HG03442 (cell line): ENCODE measurements around the gene PLCD4.

Source experiments
- ATAC-seq: cut with Tn5 transposase; IDR thresholded peaks from one replicate; pipeline ENCODE4 v1.9.1; 2021; ENCODE audit warnings: mild to moderate bottlenecking, moderate library complexity; ENCODE audit not compliant: unreplicated experiment

Gene PLCD4

DNA sequence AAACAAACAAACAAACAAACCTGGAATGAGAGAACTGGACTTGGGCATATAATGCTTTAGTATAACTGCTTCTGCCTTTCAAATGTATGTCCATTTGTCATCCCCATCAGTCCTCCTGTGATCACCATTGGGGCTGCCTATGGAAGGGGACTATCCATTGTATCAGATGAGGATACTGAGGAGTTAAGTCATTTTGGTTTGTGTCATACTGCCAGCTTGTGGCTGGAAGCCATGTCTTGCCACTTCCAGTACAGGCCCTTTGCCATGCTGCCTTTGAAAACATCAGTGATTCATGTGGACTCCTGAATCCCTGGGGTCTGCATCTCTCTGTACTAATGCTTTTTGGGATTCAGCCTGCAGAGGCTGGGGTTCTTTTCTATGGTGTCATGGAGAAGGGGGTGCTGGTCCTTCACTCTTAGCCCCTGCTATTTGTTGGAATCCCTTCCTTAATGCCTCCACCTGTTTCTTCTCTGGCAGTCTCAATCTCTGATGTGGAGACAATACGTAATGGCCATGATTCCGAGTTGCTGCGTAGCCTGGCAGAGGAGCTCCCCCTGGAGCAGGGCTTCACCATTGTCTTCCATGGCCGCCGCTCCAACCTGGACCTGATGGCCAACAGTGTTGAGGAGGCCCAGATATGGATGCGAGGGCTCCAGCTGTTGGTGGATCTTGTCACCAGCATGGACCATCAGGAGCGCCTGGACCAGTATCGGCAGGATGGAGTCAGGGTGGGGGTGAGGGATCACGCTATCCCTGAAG, 10.6 kb downstream of the PLCD4 start:
- ATAC-seq = no peak

DNA sequence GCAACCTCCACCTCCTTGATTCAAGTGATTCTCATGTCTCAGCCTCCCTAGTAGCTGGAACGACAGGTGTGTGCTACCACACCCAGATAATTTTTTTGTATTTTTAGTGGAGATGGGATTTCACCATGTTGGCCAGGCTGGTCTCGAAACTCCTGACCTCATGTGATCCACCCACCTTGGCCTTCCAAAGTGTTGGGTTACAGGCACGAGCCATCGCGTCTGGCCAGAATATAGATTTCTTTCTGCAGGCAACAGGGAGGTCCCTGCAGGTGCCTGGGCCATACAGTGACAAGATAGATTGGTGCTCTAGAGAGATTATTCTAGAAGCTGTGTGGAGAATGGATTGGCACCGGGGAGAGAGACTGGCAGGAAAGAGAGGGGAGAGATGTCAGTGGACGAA, 13.3 kb downstream of the PLCD4 start:
- no peak for ATAC-seq

GRCh38 chr2:218622606-218623365, 15.1 kb downstream of the PLCD4 start:
- ATAC-seq = no peak

DNA sequence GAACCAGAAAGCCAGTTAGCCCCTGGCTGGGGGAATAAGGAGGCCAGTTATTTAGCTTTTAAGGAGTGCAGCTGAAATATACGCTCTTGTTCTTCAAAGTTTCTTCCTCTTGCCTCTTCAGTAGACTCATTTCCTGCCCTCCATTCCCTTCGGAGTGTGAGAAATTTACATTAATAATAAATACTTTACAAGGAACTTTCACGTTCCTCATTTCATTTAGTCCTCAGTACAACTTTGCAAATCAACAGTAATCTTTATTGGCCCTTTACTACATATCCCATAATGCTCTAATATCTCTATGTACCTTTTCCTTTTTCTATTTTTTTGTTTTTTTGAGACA, 15.6 kb downstream of the PLCD4 start:
- no peak for ATAC-seq

GRCh38 chr2:218626369-218626768, 18.7 kb downstream of the PLCD4 start:
- ATAC-seq = no peak

GRCh38 chr2:218627939-218628338, 20.2 kb downstream of the PLCD4 start:
- no peak for ATAC-seq

DNA sequence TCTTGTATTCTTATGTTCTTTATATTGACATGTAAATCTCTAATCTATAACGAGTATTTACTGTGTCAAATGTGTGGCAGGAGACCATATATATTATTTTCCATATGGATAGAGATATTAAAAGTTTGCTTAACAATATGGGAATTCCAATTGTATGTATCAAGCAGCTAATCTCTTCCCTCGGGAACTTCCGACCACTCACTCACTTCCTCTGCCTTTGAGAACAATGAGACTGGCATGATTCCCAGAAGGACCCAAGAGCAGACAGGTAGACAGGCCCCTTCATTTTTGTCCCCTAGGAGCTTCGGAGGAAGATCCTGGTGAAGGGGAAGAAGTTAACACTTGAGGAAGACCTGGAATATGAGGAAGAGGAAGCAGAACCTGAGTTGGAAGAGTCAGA, 24.1 kb downstream of the PLCD4 start:
- no peak for ATAC-seq

GRCh38 chr2:218635719-218636118, 28.0 kb downstream of the PLCD4 start:
- ATAC-seq = no peak

- no peak for ATAC-seq
Measured at GRCh38 chr2:218638372-218638771, 30.7 kb downstream of the PLCD4 start.

DNA sequence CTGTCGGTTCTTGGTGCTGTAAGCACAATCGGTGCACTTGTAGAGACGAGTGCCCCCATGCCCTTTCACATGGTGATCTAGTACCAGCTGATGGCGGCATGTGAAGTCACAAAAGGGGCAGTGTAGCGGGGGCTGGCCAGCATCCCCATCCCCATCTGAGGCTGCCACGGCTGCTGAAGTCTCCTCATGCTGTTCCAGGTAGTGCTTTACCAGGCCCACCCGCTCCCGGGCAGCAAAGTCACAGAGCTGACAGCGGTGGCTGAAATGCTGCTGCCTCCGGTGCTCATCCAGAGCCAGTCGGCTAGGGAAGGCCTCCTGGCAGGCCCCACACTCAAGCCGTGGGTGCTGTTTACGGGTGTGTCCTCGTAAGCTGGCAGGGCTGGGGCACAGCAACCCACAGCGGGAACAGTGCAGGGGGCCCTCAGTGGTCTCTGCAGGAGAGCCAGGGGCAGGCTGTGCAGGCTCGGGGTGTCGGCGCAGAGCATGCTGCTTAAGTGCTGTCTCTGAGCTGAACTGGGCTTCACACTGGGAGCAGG, 34.5 kb downstream of the PLCD4 start:
- no peak for ATAC-seq

DNA sequence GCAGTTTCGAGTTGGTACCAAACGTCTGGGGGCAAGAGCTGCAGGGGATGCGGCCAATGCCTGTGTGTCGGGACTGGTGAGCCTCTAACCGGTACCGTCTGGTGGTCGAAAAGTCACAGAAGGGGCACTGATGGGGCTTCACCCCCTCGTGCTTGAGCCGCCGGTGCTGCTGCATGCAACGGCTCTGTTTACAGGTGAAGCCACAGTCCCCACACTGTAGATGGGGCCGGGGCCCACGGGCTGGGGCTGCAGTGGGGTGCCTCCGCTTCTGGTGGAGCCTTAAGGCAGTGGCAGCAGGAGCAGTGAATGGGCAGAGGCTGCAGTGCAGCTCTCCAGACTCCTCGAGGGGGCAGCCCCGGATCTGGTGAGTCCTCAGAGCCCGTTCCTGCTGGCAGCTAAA, 35.1 kb downstream of the PLCD4 start:
- no peak for ATAC-seq

GRCh38 chr2:218643751-218644310, 36.1 kb downstream of the PLCD4 start:
- no peak for ATAC-seq

DNA sequence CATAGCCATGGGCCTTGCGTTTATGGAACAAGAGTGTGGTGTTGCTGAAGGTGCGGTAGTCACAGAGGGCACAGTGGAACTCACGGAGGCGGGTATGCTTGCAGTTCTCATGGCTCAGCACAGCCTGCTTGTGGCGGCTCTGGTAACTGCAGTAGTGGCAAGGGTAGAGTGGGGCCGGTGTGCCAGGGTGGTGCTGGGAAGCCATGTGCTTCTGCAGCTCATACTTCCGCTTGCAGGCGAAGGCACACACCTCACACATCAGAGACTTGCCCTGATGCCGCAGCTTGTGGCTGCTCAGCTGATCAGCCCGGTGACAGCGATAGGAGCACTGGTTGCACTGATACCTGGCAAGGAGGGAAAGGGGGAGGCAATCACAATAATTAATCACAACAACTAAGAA, 37.0 kb downstream of the PLCD4 start:
- no peak for ATAC-seq

GRCh38 chr2:218645126-218645525, 37.4 kb downstream of the PLCD4 start:
- no peak for ATAC-seq

DNA sequence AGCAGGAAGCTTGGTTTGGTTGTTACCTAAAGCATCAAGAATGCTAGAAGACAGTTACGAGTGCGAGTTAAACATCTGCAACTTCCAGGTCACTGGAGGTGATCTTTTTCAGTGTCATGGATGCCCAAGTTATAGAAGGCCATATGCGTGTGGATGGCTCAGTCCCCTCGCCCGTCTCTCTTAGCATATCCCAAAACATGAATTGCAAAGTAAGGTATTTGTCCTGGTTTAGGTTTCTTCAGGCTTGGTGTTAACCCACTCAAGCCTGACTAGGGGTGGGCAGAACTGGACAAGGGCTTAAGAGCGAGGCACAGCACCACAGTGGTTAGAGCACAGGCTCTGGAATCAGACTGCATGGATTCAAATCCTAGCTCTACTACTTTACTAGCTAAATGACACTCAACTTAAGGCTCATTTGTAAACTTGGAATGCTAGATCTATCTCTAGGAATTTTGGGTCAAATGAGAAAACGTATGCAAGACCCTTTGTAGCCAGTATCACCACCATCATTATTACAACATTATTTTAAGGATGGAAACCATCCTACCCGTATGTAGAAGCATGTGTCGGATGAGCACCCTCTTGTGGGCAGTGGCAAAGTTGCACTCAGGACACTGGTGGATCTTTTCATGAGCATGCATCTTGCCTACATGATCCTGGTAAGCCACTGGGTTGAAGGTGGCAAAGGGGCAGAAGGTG, 40.5 kb downstream of the PLCD4 start:
- ATAC-seq = peak; percentile 67

DNA sequence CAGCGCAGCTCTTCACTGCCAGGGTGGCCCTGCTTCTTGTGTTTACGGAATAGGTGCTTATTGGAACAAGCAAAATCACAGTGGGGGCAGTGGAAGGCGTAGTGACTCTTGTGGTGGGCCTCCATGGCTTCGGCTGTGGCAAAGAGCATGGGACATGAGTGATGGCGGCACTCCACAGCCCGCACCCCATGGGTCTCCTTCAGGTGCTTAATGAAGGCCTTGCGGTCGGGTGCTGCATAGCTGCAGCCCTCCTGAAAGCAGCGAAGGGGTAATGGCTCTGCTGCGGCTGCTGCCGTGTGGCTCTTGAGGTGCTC, 41.0 kb downstream of the PLCD4 start:
- no peak for ATAC-seq

DNA sequence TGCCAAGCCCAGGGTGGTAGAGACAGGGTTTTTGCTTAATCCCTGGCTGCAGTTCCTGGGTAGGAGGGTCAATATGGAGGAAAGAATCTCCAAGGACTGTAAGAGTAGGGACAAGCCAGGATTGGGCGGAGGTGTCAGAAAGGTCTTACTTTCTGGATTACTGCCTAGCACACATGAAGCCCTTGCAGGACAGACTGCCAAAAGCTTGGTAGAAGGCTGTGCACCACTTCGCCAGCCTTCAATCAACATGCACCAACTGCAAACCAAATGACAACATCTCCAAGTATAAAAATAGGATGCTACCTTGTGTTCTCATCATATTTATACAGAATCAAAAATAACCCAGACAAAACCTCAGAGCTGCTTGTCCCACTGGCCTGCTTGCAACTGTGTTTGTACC, 48.1 kb downstream of the PLCD4 start:
- ATAC-seq = no peak

- ATAC-seq = peak; percentile 35
Measured at GRCh38 chr2:218658671-218659257, 51.1 kb downstream of the PLCD4 start.

GRCh38 chr2:218659258-218659987, 51.7 kb downstream of the PLCD4 start, which contains the start of the genes BCS1L and ZNF142:
TSS of gene BCS1L (plus strand) at chr2:218659683. CDS start at chr2:218660988, 1,305 bp downstream.
TSS of gene ZNF142 (minus strand) at chr2:218659623. CDS start at chr2:218656429, 3,194 bp downstream.
- ATAC-seq = peak; percentile 90

GRCh38 chr2:218659988-218660358, 52.3 kb downstream of the PLCD4 start:
- ATAC-seq = no peak
